ENCODE measurements around the gene ZNF174. TPM values are rescaled to one million over a fixed set of nuclear protein-coding genes. Genes with fewer than 3 reads are reported as not detected.

Gene ZNF174
- total RNA-seq, 2 experiments from 2014 or later, result 5.6 to 5.7 TPM

- DNase-seq (peak; percentile 70 to 97 (median 80)), ATAC-seq (ENCODE audit: poor library complexity) (peak; percentile 94)
- H3K27me3 Mint-ChIP-seq, result peaks cover 30% of the 10 kb centered on the region
- H3K27ac Mint-ChIP-seq, result peak overlapping the region; percentile 89
- ChIA-PET CTCF (interaction anchor here (1.3 kb wide), 1 partner anchor 36 kb away, joined by 5 read pairs; the partner anchor contains the start of genes ZNF174 and ZSCAN32), POLR2A (interaction anchor here (0.6 to 2.0 kb wide), 11 partner anchors 12 to 352 kb away, joined by 3 to 41 read pairs (median 4); partner anchors contain the start of genes NAA60, TIGD7, TRAP1 and ZNF174)
- Histone ChIP-seq H3K36me3 (ENCODE audit: insufficient read depth, low read length) (no peaks in the 10 kb centered on the region), H3K27me3 (ENCODE audit: control insufficient read depth in 1 of 2, insufficient read depth in 2 of 2, low read length in 2 of 2) (peaks cover 10 to 11% of the 10 kb centered on the region in 2 experiments), H3K4me3 (ENCODE audit: low read length) (peak overlapping the region; percentile 56), H3K9me3 (ENCODE audit: control insufficient read depth in 1 of 2, insufficient read depth in 1 of 2, low read length in 2 of 2) (peaks cover 16 to 33% of the 10 kb centered on the region in 2 experiments), H3K4me1 (ENCODE audit: insufficient read depth, low read length) (peaks cover 17% of the 10 kb centered on the region), H3K27ac (ENCODE audit: low read depth in 1 of 2, low read length in 2 of 2) (peak overlapping the region; percentile 38 to 82)
- peaks cover 6% of the 10 kb centered on the region for H3K4me1 Mint-ChIP-seq (ENCODE audit: low read depth)
- peaks cover 26% of the 10 kb centered on the region for H3K36me3 Mint-ChIP-seq (ENCODE audit: low read depth)
- intact Hi-C loops (cut with DNase I, micrococcal nuclease), result loop anchor here (1.0 to 5.0 kb wide), 3 partner anchors 36 to 63 kb away; partner anchors contain the start of genes ZNF174 (in 2 of the 2) and ZSCAN32 (in 2 of the 2)
- H3K9me3 Mint-ChIP-seq, result peaks cover 20% of the 10 kb centered on the region
- no peak for TF ChIP-seq CTCF (IDR thresholded peaks at IDR 0.05)
- H3K4me3 Mint-ChIP-seq, result peak overlapping the region; percentile 92
Observed at GRCh38 chr16:3364774-3365427, 36.1 kb upstream of the ZNF174 start.

GRCh38 chr16:3369073-3369472 is 31.9 kb upstream of the ZNF174 start:
- Histone ChIP-seq H3K4me3 (ENCODE audit: low read length) (no peak overlapping the region), H3K9me3 (ENCODE audit: control insufficient read depth in 1 of 2, insufficient read depth in 1 of 2, low read length in 2 of 2) (peaks cover 20 to 41% of the 10 kb centered on the region in 2 experiments), H3K27ac (ENCODE audit: low read depth in 1 of 2, low read length in 2 of 2) (no peak overlapping the region), H3K27me3 (ENCODE audit: control insufficient read depth in 1 of 2, insufficient read depth in 2 of 2, low read length in 2 of 2) (no peaks in the 10 kb centered on the region), H3K36me3 (ENCODE audit: insufficient read depth, low read length) (no peaks in the 10 kb centered on the region), H3K4me1 (ENCODE audit: insufficient read depth, low read length) (peaks cover 17% of the 10 kb centered on the region)
- intact Hi-C loops (cut with DNase I, micrococcal nuclease), result loop anchor here in 1 of 2 experiments (5.0 kb wide), 1 partner anchor 67 kb away; no protein-coding TSS in a partner anchor
- Mint-ChIP-seq H3K36me3 (ENCODE audit: low read depth) (peaks cover 25% of the 10 kb centered on the region), H3K4me3 (no peak overlapping the region), H3K27me3 (no peaks in the 10 kb centered on the region), H3K27ac (no peak overlapping the region), H3K9me3 (peaks cover 16% of the 10 kb centered on the region), H3K4me1 (ENCODE audit: low read depth) (peaks cover 6% of the 10 kb centered on the region)
- TF ChIP-seq CTCF (IDR thresholded peaks at IDR 0.05), result no peak
- CTCF ChIA-PET, result no interaction called here
- DNase-seq, result no peak
- no peak for ATAC-seq (ENCODE audit: poor library complexity)
- POLR2A ChIA-PET, result no interaction called here

GRCh38 chr16:3375680-3376079 is 25.3 kb upstream of the ZNF174 start:
- ChIA-PET CTCF (no interaction called here), POLR2A (no interaction called here)
- Mint-ChIP-seq H3K4me3 (no peak overlapping the region), H3K9me3 (peaks cover 23% of the 10 kb centered on the region), H3K36me3 (ENCODE audit: low read depth) (peaks cover 75% of the 10 kb centered on the region), H3K4me1 (ENCODE audit: low read depth) (no peaks in the 10 kb centered on the region), H3K27ac (no peak overlapping the region), H3K27me3 (no peaks in the 10 kb centered on the region)
- no peak overlapping the region for H3K27ac ChIP-seq (ENCODE audit: low read depth in 1 of 2, low read length in 2 of 2)
- H3K4me3 ChIP-seq (ENCODE audit: low read length), result no peak overlapping the region
- intact Hi-C loops (cut with DNase I, micrococcal nuclease), result no loop called here
- H3K4me1 ChIP-seq (ENCODE audit: insufficient read depth, low read length), result no peaks in the 10 kb centered on the region
- H3K36me3 ChIP-seq (ENCODE audit: insufficient read depth, low read length), result no peaks in the 10 kb centered on the region
- no peak for TF ChIP-seq CTCF (IDR thresholded peaks at IDR 0.05)
- DNase-seq (no peak), ATAC-seq (ENCODE audit: poor library complexity) (no peak)
- no peaks in the 10 kb centered on the region for H3K27me3 ChIP-seq (ENCODE audit: control insufficient read depth in 1 of 2, insufficient read depth in 2 of 2, low read length in 2 of 2)
- H3K9me3 ChIP-seq (ENCODE audit: control insufficient read depth in 1 of 2, insufficient read depth in 1 of 2, low read length in 2 of 2), result peaks cover 62 to 63% of the 10 kb centered on the region in 2 experiments
